WI38 (cell line): Measurements from ENCODE around the gene LMCD1.

Experiments used
- H3K4me3 ChIP-seq: 2 replicates; pipeline ENCODE4 v1.5.1; 2011; ENCODE audit warnings: low read depth, mild to moderate bottlenecking, control low read depth, low read length
- CTCF ChIP-seq: IDR thresholded peaks from 2 replicates; pipeline ENCODE4 v1.5.1; 2012; ENCODE audit warnings: low read depth, mild to moderate bottlenecking, control low read depth, low read length

LMCD1 gene

GRCh38 chr3:8607234-8608040 is 105.8 kb downstream of the LMCD1 start:
- peak; percentile 76 for TF ChIP-seq CTCF
- H3K4me3 ChIP-seq, result no peak overlapping the region

- no peak for TF ChIP-seq CTCF
Observed at GRCh38 chr3:8608041-8608790, 106.6 kb downstream of the LMCD1 start.

GRCh38 chr3:8608791-8609467 is 107.3 kb downstream of the LMCD1 start:
- no peak for TF ChIP-seq CTCF
- no peak overlapping the region for H3K4me3 ChIP-seq

More at GRCh38 chr3:8608041-8608790, 106.6 kb downstream of the LMCD1 start:
- no peak overlapping the region for H3K4me3 ChIP-seq

- H3K4me3 ChIP-seq, result no peak overlapping the region
- no peak for TF ChIP-seq CTCF
Observed at GRCh38 chr3:8610951-8611350, 109.3 kb downstream of the LMCD1 start.

- TF ChIP-seq CTCF, result no peak
- no peak overlapping the region for H3K4me3 ChIP-seq
Observed at GRCh38 chr3:8617921-8618320, 116.3 kb downstream of the LMCD1 start.

GRCh38 chr3:8618950-8619349 is 117.3 kb downstream of the LMCD1 start:
- TF ChIP-seq CTCF, result no peak
- H3K4me3 ChIP-seq, result no peak overlapping the region

- H3K4me3 ChIP-seq, result no peak overlapping the region
- no peak for TF ChIP-seq CTCF
Observed at GRCh38 chr3:8619548-8619947, 117.9 kb downstream of the LMCD1 start.
